Measurements from ENCODE around the gene FOXP1.

Gene FOXP1

GRCh38 chr3:71168880-71169411, 414.6 kb downstream of the FOXP1 start:
- DNase-seq: peak in 4 of 14 donors; percentile 3 to 8 (median 4)

- DNase-seq: no peak
These were observed 415.3 kb downstream of the FOXP1 start for GRCh38 chr3:71168121-71168721.

GRCh38 chr3:71166339-71167240, 416.9 kb downstream of the FOXP1 start:
- DNase-seq: no peak

- DNase-seq: no peak
These were observed 418.6 kb downstream of the FOXP1 start for GRCh38 chr3:71164881-71165280.

- DNase-seq: no peak
These were observed 420.2 kb downstream of the FOXP1 start for GRCh38 chr3:71163198-71163918.

GRCh38 chr3:71162221-71162620, 421.3 kb downstream of the FOXP1 start:
- DNase-seq: no peak

GRCh38 chr3:71160785-71161546, 422.6 kb downstream of the FOXP1 start:
- no peak for DNase-seq

GRCh38 chr3:71156062-71156665, 427.4 kb downstream of the FOXP1 start:
- DNase-seq: no peak

GRCh38 chr3:71154846-71155245, 428.7 kb downstream of the FOXP1 start:
- DNase-seq: no peak

- DNase-seq: no peak
These were observed 429.8 kb downstream of the FOXP1 start for GRCh38 chr3:71153713-71154112.

- DNase-seq: no peak
These were observed 430.6 kb downstream of the FOXP1 start for GRCh38 chr3:71152892-71153265.

- no peak for DNase-seq
These were observed 431.3 kb downstream of the FOXP1 start for GRCh38 chr3:71152039-71152891.

GRCh38 chr3:71149959-71150954, 433.3 kb downstream of the FOXP1 start:
- no peak for DNase-seq

GRCh38 chr3:71148455-71149060, 435.0 kb downstream of the FOXP1 start:
- DNase-seq: no peak

- no peak for DNase-seq
These were observed 436.9 kb downstream of the FOXP1 start for GRCh38 chr3:71146673-71147072.

- DNase-seq: no peak
These were observed 437.6 kb downstream of the FOXP1 start for GRCh38 chr3:71145954-71146353.

- no peak for DNase-seq
These were observed 438.8 kb downstream of the FOXP1 start for GRCh38 chr3:71144525-71145253.

GRCh38 chr3:71143493-71143892, 440.0 kb downstream of the FOXP1 start:
- no peak for DNase-seq
